Activated CD8-positive, alpha-beta memory T cell treated with anti-CD3 and anti-CD28 coated beads, Interleukin-2, amount 50 U/mL, for 24 hours (primary cell): Measurements from ENCODE around the gene RHOBTB1.

Experiments
- DNase-seq: peaks from one replicate; pipeline ENCODE4 v3.0.0-alpha.2; 2020; ENCODE audit errors: extremely low read depth

RHOBTB1 gene

DNA sequence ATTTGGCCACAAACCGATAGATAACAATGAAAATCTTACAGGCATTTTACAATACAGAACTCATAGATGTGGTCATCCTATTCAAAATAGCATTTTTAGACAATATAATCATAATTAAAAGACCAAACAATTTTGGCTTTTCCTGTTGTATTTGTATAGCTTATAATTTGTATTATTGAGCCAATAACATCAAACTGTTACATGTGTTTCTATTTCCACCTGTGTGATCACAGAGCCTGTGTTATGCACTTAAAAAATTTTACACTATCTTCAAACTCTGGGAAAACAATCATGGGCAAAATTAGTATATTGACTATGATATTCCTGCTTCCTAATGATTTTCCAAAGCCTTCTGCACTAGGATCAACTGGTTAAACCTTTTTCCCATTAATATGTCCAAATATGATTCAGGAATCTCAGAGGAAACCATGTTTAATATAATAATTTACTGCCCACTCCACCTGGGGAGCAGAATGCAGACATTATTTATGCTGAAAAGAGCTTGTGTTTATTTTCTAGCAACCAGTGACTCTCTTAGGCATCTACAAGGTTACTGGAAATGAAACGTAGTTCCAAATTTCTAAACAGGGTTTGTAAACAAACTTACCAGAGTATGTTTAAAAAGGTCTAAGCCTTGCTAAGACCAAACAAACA is 1.7 kb downstream of the RHOBTB1 start:
- DNase-seq: no peak

DNA sequence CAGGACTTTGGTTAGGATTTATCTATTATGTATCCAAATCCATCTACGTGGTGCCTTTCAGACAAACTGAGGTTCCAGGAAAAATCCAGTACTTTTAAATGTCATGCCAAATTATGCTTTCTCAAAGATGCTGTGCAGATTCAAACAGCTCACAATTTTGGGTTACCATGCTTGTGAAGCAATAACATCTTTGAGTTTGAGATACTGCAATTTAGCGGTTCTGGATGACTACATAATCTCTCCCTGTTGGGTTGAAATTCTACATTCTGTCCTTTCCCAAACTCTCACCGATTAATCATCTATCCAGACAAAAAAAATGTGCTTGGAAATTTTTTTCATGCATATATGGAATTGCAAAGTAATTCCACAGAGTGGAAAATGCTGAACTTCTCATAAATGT is 3.5 kb downstream of the RHOBTB1 start:
- no peak for DNase-seq

DNA sequence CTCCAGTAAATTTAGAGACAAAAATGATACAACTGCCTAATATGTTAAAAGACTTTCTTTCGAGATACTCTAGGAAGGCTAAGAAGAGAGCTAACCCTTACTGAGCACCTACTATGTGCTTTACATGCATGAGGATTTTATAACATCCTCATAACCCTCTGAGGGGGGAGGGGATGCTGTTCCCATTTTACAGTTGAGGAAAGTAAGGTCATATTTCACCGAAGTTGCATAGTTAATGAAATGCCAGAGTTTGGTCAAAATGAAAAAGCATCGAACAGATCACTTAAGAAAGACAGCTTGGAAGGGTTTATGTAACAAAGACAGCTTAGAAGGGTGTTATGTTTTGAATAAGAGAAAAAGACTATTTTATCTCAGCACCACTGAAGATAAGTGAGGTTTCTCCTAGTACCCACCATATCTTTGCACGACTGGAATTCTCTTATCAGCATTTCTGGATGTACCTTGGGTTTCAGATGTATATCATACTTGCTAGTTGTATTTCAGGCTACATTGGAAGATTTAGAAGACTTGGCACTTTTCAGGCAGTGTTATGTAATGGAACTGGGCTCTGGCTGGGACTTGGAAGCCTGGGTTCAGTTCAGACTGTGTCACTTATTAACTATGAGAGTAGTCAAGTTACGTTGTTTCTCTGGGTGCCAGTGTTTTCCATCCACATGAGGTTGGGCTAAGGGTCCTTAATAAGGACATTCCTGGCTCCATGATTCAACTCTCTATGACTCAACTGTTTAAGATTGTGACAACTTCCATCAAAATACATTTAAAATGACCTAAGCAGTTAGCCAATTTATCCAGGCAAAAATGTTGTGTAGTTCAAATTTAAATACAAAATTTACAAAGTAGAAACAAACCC is 6.0 kb downstream of the RHOBTB1 start:
- no peak for DNase-seq

DNA sequence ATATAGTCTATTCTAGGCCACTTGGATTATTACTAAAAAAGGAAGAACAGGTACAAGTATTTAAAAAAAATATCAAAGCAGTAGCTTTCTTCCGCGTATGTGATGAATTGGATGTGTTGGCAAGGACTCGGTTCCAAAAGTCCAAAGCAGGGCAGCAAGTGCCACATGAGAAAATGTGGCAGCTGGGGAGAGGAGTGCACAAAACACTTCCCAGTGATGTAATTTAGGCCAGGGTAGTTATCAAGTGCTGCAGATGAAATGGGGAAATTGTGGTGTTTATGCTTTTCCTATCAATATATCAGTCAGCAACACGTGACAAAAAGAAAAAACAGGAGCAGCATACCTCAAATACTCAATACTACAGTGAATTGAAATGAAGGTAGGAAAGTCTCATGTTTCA is 7.0 kb downstream of the RHOBTB1 start:
- no peak for DNase-seq

DNA sequence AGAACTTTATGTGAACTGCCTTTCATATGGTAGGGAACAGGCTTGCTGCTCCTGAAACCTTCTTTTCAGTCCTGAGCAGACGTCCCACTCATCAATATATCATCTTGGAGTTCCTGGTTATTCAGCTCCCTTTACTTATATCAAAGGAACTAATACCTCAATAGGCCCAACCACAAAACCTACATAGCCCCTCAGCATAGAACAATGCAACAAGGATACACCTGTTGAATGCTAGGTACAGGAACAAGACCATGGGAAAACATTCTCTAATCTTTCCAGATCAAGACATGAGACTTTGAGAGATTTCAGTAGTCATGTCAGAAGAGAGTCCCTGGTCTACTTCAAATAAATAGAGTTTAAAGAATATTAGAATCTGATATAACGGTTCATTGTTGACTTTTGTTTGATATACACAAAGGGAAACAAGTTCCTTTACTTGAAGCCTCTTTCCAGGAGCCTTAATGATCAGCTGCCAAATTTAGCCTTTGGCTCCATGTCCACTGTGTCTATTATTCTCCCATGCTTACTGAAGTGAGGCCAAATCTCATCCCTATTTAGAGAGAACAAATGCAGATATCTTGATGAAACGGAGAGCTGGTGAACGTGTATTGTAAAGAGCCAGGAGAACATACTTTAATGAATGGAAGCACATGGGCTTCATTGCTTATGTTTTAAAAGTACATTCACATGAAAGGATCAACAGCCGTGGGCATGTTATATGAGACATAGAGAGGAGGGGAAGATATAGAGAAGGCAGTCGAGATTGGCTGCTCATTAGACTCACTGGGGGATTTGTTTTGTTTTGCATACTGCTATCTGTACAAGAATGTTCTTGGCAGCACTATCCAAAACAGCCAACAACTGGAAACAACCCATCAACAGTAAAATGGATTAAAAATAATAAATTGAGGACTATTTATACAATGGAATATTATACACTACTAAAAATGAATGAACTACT is 9.5 kb downstream of the RHOBTB1 start:
- DNase-seq: no peak

DNA sequence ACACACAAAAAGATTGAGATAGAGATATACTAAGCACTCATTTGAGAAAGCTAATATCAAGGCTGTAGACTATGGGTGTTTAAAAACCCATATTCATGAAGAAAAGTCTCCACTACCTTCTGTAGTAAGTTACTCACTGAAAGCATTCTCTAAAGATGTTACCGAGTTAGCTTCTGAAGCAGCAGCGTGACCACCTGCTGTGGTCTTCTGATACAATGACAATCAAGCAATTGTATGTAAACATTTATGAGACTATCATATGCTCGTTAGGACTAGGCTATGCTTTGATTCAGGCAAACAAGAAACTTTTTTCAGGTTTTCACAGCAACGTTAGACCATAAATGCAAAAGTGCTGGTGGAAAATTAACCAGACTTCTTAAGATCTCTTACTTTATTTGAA is 11.2 kb downstream of the RHOBTB1 start:
- no peak for DNase-seq

DNA sequence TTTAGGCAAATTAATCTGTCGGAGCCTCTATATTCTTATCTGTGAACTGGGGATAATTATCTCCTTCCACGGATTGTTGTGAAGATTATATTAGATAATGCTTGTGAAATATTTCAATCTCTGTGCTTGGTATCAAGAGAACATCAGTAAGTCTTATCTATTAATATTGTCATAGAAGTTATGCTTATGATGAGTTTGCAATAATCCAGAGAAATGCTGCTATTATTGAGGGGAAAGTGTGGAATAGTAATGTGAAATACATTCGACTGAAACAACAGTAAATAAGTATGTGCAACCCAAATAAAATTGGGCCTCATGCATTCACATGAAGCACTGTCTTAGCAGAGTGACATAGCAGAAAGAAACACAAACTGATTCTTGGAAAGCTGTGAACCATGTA is 13.7 kb downstream of the RHOBTB1 start:
- no peak for DNase-seq

DNA sequence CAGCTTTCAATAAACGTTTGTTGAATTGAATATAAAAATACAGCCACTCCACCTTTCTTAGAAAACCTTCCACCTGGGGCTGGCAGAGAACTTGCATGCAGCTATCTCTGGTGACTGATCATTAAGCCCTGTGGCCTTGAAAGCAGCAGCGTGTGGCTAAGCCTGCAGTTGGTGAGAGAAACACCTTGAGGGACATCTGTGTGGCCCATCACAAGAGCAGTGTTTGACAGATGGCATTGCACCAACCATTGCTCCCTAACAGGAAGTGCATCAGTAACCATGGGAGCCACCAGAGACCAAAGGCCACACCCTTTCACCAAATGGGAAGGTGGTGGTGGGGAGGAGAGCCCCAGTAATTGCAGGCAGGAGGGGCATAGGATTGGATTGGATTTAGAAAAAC is 22.4 kb downstream of the RHOBTB1 start:
- no peak for DNase-seq

DNA sequence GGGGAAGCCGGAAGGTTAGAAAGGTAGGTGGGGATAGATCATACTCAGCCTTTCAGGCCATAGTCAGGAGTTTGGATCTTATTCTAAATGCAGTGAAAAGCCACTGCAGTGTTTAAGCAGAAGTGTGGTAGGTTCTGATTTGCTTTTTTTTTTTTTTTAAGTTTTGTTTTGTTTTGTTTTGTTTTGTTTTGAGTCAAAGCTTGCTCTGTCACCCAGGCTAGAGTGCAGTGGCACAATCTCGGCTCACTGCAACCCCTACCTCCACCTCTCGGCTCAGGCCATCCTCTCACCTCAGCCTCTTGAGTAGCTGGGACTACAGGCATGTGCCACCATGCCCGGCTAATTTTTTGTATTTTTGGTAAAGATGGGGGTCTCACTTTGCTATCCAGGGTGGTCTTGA is 23.5 kb downstream of the RHOBTB1 start:
- no peak for DNase-seq

DNA sequence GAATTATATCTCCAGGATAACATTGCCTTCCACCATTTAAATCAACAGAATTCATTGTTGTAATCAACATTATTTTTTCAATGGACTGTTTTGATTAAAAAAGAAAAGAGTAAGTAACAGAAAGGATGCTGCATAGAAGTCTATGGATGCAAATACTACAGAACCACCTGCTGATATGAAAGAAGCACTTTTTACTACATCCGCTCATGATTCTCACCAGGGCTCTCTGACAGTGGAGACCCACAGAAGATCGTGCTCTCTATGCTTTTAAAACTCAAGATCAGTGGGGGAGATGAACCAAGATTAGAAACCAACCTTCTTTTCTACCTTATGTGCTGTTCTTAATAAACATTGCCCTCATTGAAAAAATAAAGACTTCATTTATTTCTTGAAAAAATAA is 24.4 kb downstream of the RHOBTB1 start:
- DNase-seq: no peak

DNA sequence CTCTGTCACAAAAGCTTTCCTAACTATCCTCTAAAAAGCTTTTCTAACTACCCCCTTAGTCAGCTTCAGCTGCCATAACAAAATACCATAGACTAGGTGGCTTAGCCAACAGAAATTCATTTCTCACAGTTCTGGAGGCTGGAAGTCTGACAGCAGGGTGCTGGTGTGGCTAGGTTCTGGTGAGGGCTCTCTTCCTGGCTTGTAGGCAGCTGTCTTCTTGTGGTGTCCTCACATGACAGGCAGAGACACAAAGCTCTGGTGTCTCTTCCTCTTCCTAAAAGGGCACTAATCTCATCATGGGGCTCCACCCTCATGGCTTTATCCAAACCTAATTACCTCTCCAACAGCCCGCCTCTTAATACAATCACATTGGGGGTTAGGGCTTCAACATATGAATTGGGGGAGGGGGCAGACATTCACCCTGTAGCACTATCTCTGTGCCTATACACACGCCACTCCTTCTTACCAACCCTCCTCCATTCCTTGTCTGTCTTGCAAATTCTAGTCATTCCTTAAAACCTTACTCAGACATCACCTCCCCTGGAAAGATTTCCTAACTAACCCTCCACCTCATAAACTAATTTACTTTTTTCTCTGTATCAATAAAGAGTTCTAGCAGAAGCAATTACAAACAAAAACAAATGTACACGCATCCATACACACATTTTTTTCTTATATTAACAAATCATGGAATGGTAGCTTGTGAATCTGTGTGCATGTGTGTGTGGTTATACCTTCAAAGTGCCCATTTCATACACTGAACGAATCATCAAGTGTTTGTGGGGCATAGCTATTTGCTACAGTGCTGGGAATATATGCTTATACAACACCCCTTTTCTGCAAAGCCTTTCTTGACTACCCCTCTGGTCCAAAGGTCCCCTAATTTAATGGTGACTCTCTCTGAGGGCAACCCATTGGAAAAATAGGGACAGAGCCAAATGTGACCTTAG is 26.4 kb downstream of the RHOBTB1 start:
- DNase-seq: no peak

DNA sequence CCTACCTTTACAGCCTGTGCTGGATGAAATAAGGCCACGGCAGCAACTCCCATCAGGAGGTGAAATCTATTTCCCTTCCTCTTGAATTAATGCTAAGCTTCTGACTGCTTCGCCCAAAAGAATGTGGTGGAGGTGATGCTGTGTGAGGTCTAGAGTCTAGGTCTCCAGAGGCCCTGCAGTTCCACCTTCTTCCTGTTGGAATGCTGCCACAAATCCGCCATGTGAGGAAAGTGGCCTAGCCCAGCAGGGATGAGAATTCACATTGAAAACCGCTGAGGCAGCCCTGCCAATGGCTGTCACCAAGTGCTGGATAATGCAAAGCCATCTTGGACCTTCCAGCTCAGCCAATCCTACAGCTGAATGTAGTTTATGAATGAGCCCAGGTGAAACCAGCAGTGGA is 28.0 kb downstream of the RHOBTB1 start:
- no peak for DNase-seq

DNA sequence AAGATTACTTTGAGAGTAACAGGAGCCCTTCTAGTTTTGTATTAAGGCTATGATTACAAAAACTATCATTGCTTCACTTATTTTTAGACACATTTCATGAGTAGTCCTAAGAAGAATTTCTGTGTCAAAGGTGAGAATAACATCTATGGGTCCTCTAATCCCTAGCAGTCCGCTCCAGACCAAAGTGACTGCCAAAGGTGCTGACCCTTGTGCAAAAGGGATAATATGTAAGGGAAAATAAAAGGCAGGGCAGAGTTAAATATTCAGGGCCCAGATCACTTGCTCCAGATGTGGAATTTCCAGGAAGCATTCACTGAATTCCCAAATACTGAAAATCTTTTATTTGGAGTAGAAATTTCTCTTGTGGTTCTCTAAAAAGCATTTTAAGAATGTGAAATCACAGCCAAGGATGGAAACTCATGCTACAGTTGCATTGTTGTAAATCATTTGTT is 29.3 kb downstream of the RHOBTB1 start:
- DNase-seq: no peak

DNA sequence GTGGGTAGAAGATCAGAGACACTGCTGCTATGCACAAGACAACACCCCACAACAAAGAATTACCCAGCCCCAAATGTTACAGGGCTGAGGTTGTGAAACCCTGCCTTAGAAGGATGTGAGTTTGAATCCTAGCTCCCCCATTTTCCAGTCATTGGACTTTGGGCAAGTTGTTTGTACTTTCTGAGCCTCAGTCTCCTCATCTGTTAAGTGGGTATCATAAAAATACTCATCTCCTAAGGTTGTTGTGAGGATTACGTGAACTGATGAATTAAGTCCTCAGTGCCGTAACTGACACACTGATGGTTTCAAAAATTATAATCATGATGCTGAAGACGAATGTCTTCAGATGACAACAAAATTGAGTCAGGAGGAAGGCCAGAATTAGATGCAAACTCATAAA is 30.3 kb downstream of the RHOBTB1 start:
- no peak for DNase-seq

DNA sequence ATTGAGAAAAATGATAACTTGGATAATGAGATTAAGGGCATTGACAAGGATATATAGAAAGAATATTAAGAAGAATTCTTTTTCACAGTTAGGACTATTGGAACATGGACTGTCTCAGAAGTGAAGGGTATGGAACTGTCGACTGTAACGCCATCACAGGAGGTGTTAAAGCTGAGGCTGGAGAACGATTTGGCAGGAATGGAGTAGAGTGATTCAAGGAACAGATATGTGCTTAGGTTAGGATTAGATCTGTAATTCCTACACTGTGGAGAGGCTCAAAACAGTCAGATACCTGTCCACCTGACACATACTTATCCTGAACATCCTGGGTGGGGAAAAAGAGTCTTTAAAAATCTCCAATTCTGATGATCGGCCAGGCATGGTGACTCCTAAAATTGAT is 30.9 kb downstream of the RHOBTB1 start:
- DNase-seq: no peak

DNA sequence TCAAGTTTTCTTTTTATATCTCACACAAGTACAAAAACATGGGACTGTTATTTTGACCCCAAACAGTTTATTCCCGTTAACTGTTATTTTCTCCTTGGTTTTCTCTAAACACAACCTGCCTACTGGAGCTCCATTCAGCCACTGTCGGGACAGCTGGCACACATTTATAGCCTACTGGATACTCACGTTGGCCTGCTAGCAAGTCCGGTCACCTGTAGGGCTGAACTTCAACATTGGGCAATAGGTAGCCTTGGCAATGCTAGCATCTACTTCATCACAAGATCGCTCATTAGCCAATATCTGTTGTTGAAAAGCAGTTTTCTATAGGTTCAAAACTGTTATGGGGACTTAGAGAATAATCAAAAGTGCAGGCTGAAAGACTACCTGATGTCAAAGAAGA is 32.3 kb downstream of the RHOBTB1 start:
- DNase-seq: no peak

DNA sequence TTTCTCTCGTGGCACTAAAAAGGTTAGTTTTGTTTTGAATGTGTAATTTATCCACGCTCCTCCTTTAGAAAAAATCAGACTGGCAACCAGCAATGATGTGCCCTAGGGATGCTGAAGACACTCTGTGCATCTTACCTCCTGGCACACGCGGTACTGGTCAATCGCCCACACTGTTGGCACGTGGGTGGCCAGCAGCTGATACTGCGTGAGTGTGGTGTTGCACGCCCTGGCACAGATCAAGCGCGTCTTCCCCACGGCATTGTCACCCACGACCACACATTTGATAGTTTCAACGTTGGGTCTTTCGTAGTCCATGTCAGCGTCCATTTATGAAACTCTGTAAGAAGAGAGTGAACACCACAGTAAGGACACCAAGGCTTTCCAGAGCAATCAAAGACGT is 32.8 kb downstream of the RHOBTB1 start:
- DNase-seq: no peak

DNA sequence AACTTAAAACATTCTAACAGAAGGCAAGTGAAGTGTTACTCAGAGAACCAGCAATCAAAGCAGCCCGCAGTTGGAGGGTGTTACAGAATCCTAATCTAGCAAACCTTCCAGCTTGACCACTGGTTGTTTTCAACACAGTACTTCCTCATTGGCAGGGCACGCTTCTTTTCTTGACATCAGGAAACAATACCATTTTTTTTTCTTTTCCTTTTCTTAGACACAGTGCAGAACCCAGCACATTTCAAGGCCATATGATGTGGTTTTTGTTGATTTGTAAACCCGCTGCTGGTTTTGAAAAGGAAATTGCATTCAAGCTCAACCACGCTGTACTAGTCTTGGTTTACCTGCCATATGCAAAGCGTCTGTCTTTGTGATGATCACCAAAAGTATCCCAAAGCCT is 33.4 kb downstream of the RHOBTB1 start:
- no peak for DNase-seq

DNA sequence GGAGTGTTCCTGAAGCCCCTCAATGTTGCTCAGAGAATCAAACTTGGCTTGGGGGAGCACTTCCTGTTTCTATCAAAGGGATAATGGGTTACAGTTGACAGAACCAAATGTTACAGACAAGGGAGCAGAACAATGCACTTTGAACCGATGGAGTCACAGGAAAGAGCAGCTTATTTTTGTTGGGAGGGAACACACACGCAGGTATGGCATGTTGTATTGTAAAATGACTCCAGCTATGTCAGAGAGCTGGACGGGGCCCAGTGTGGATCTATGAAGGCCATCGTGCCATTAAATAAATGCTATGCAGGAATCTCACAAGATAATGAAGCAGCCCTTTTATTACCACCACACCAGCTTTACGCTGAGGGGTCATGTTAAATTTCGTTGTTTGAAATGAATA is 35.1 kb downstream of the RHOBTB1 start:
- DNase-seq: no peak

DNA sequence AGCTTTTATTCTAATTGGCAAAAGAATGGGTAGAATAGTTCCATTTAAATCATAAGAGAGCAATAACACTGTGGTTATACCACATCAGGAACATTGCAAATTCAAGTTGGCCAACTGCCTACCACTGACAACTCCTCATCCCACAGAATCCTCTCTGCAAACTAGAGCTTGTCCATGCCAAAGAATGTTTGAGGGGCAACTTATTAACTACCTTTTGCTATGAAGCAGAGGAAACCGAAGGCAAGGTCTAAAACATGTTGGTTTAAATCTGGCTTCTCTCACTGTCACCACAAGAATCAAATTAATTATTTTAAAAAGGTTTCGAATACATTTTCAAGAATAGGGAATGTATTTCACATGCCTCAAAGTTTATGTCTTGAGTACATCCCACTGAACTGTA is 36.0 kb downstream of the RHOBTB1 start:
- no peak for DNase-seq

DNA sequence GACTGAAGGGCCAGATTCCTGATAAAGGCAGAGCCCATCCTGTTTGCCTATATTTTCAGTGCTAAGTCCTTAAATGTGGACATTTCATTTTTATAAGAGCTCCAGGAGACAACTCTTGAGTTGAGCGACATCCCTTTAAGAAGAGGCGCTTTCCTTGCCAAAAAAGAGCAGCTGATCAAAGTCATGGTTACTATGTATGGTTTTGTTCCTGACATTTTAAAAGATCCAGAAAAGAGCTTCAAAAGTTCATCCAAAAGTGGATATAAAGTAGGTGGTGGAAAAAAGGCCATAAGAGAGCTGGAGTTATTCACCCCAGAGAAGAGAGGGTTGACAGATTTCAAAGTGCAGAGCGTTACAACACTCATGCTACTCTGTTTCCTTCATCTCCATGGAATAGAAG is 36.7 kb downstream of the RHOBTB1 start:
- no peak for DNase-seq
